AG04450 (cell line): ENCODE measurements around the gene RPL38. TPM values are rescaled to one million over a fixed set of nuclear protein-coding genes. Genes with fewer than 3 reads are reported as not detected.

Experiments used
- CTCF ChIA-PET: fragments of 300-600, 350-600 bp; formaldehyde crosslinking; extraction: SDS; loops from one replicate; lab custom pipeline; 2022; ENCODE audit warnings: antibody characterized with exemption, inconsistent platforms; lab: Charles Lee
- POLR2A ChIA-PET: fragments of 350-600 bp; formaldehyde crosslinking; extraction: SDS; loops from one replicate; lab custom pipeline; 2021; ENCODE audit warnings: antibody characterized with exemption, inconsistent platforms; lab: Yijun Ruan, JAX
- DNase-seq: peaks from one replicate; pipeline ENCODE4 v3.0.0-alpha.2; 2011; ENCODE audit warnings: low read depth, low spot score
- H3K27ac ChIP-seq: one replicate; pipeline ENCODE4 v1.5.1; 2012; ENCODE audit warnings: low read depth, low read length, control low read depth
- H3K27me3 ChIP-seq: one replicate; pipeline ENCODE4 v1.6.0; 2012; ENCODE audit warnings: low read length; ENCODE audit not compliant: control insufficient read depth, insufficient read depth
- H3K4me3 ChIP-seq: 2 replicates; pipeline ENCODE4 v1.5.1; 2011; ENCODE audit warnings: mild to moderate bottlenecking, low read depth, low read length, control low read depth
- H3K9me3 ChIP-seq: 2 replicates; pipeline ENCODE4 v1.5.1; 2012; ENCODE audit warnings: low read length; ENCODE audit not compliant: control insufficient read depth, insufficient read depth
- CTCF ChIP-seq: IDR thresholded peaks from 2 replicates; pipeline ENCODE4 v1.5.1; 2011; ENCODE audit warnings: low read depth, low read length, control low read depth, inconsistent platforms
- polyA plus RNA-seq: library from polyadenylated mRNA; depleted of rRNA; stranded (reverse); fragments of >200 nt; gene quantifications from 2 replicates; pipeline ENCODE4 v1.2.3, GENCODE V29; 2011

The RPL38 gene
- polyA plus RNA-seq, 1 experiment = 2,383 TPM

- no peak overlapping the region for H3K27ac ChIP-seq
- H3K27me3 ChIP-seq = no peaks in the 10 kb centered on the region
- DNase-seq = no peak
- ChIA-PET CTCF (no interaction called here), POLR2A (no interaction called here)
- no peaks in the 10 kb centered on the region for H3K9me3 ChIP-seq
- no peak overlapping the region for H3K4me3 ChIP-seq
- TF ChIP-seq CTCF = no peak
These were observed 40.6 kb downstream of the RPL38 start for GRCh38 chr17:74244128-74244527.

- TF ChIP-seq CTCF = no peak
- no peaks in the 10 kb centered on the region for H3K9me3 ChIP-seq
- no peak overlapping the region for H3K27ac ChIP-seq
- H3K27me3 ChIP-seq = no peaks in the 10 kb centered on the region
- no peak overlapping the region for H3K4me3 ChIP-seq
- POLR2A ChIA-PET = no interaction called here
- CTCF ChIA-PET = no interaction called here
- no peak for DNase-seq
These were observed 41.1 kb downstream of the RPL38 start for GRCh38 chr17:74244548-74244947.

- TF ChIP-seq CTCF = no peak
- ChIA-PET CTCF (no interaction called here), POLR2A (no interaction called here)
- Histone ChIP-seq H3K27ac (no peak overlapping the region), H3K9me3 (no peaks in the 10 kb centered on the region), H3K4me3 (no peak overlapping the region), H3K27me3 (no peaks in the 10 kb centered on the region)
- no peak for DNase-seq
These were observed 41.8 kb downstream of the RPL38 start for GRCh38 chr17:74245145-74245831.

GRCh38 chr17:74245871-74246270 is 42.4 kb downstream of the RPL38 start:
- DNase-seq = no peak
- Histone ChIP-seq H3K9me3 (no peaks in the 10 kb centered on the region), H3K27ac (no peak overlapping the region), H3K27me3 (no peaks in the 10 kb centered on the region), H3K4me3 (no peak overlapping the region)
- TF ChIP-seq CTCF = no peak
- ChIA-PET POLR2A (no interaction called here), CTCF (no interaction called here)

- Histone ChIP-seq H3K9me3 (no peaks in the 10 kb centered on the region), H3K27me3 (no peaks in the 10 kb centered on the region), H3K27ac (no peak overlapping the region), H3K4me3 (no peak overlapping the region)
- no peak for TF ChIP-seq CTCF
- POLR2A ChIA-PET = no interaction called here
- DNase-seq = no peak
- CTCF ChIA-PET = no interaction called here
These were observed 46.3 kb downstream of the RPL38 start for GRCh38 chr17:74249590-74250270.
